HG03342 (cell line): ENCODE data around the gene C11orf24.
"Not testable (repeated sequence)": the region's sequence is repeated elsewhere in the genome, so short reads cannot be mapped to it uniquely, and the experiment has no call there.

ENCODE experiments used
- ATAC-seq: cut with Tn5 transposase; IDR thresholded peaks from one replicate; pipeline ENCODE4 v1.9.1; 2021; ENCODE audit warnings: mild to moderate bottlenecking, moderate library complexity; ENCODE audit not compliant: unreplicated experiment

The C11orf24 gene

DNA sequence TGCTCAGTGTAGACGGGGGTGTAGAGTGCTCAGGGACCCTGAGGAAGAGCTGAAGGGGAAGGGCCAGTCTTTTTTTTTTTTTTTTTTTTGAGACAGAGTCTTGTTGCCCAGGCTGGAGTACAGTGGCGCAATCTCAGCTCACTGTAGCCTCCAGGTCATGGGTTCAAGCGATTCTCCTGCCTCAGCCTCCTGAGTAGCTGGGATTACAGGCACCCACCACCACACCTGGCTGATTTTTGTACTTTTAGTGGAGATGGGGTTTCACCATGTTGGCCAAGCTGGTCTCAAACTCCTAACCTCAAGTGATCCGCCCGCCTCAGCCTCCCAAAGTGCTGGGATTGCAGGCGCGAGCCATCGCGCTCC is 27.7 kb upstream of the C11orf24 start:
- ATAC-seq = not testable (repeated sequence)

DNA sequence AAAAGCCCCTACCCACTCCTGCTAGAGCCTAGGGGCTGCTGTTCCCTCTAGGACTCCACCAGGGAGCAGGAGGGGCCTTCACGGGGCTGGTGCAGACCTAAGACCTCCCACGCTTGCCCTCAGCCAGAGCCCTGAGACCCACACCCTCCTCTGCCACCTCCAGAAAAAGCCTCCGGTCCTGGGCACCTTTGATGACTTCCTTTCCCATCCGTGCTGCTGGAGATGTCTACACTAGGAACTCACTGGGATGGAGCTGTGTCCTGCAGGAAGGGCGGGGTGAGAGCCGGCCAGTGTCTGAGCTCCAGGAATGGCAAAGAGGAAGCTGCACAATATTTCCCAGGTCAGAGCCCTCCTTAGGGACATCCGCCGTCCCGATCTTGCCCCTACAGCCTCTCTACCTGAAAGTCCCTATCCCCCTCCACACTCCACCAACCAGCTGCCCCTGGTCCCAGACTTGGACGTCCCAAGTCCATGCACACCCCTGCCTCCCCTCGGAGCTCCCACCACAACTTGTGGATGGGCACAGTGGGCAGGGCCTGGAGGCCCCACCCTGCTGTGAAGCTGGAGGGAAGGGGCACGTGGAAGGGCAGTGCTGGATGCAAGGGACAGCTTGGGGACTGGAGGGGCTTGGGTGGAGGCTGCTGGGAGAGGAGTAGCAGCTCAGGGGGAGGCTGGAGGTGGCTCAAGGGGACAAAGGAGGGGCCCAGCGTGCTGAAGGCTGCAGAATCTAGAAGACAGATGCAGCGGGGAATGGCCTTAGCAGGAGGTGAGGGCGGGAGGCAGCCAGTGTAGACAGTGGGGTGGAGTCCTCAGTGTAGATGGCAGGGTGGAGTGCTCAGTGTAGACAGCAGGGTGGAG is 27.1 kb upstream of the C11orf24 start:
- no peak for ATAC-seq

GRCh38 chr11:68297812-68298658 is 26.3 kb upstream of the C11orf24 start:
- ATAC-seq = no peak

DNA sequence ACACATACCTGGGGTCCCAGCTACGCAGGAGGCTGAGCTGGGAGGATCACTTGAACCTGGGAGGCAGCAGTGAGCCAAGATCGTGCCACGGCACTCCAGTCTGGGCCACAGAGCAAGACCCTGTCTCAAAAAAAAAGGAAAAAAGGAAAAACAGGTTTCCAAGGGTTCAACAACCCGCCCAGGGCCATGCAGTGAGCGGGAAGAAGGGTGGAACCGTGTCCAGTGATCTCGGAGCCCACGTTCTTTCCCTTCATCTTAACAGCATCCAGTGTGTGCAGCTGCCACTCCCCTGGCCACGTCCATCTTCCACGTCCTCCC is 25.7 kb upstream of the C11orf24 start:
- no peak for ATAC-seq

DNA sequence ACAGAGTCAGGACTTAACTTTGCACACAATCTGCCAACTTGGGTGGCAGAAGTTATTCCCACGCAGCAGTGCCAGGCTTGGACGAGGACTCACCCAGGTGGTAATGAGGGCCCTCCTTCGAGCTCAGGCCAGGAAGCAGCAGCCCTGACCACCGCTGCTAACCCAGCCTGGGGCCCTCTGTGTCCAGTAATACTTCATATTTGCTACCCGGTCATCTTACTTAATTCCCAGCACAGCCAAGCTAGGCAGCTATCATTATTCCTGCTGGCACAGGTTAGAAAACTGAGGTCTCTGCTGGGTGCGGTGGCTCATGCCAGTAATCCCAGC is 25.2 kb upstream of the C11orf24 start:
- no peak for ATAC-seq

DNA sequence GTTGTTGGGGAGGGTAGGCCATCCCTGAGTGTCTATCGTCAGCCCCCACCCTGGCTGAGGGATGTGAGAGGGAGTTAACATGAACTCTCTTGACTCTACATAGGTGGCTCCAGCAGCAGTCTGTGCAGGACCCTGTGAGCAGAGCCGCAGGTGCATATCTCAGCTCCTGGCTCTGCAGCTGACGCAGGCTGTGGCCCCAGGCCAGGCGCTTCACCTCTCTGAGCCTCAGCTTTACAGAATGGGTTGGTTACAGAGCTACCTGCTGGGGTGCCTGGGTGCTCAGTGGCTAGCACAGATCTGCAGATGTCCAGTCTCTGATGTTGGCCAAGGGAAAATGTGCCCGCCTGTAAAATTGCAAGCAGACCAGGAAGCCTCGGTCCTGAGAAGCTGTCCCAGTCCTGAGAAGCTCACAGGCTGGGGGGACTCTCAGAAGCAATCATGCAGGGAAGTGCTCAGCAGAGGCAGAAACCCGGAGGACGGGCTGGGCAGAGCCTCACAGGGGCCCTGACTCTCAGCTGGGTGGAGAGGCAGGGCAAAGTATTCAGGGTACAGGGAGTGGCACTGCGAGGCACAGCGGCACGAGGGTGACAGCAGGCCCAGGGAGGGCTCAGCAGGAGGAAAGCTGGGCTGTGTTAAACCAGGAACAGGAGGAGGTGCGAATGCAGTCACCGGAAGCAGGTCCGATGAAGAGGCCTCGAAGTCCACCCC is 24.7 kb upstream of the C11orf24 start:
- ATAC-seq = no peak

DNA sequence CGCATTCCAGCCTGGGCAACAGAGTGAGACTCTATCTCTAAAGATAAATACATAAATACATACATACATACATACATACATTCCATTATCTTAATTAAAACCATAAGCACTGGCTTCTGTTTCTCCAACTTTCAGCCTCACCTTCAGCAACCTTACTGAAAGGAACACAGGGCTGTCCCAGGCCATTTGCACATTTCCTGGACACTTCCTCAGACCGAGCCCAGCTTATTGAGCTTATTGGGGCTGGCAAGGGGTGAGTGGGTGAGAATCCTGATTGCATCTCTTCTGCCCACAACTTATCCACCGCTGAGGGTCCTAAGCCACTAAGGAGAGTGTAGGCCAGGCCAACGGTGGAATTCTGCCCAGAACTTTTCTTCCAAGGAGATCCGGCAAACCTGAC is 24.2 kb upstream of the C11orf24 start:
- no peak for ATAC-seq

GRCh38 chr11:68295271-68295670 is 23.5 kb upstream of the C11orf24 start:
- ATAC-seq = no peak

DNA sequence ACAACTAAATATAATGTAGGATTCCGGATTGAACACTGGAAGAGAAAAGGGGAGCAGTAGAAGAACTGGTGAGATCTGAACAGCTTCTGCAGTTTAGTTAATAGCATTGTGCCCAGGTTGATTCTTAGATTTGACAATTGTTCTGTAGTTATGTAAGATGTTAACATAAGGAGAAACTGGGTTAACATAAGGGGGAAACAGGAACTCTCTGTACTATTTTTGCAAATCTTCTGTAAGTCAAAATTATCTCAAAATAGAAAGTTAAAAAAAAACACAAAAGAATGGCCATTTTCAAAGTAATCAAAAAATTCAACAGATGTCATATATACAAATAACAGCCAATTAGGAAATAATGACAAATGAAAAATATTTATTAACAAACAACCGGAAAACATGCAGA is 21.9 kb upstream of the C11orf24 start:
- no peak for ATAC-seq

DNA sequence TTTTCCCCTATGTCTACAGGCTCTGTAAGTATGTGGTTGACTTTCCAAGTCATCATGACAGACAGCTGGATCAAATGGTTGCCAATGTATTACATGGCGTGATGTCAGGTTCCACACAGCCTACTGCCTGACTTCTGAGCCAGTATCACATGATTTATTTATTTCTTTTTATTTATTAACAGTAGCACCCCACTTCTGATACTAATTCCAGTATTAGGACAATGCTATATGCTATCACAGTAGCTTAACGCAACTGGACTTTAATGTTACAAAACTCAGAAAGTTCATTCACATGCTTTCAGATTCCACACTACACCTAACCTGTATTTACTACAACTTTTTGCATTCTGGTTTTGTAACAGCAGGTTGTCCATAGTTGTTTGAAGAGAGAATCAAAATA is 17.7 kb upstream of the C11orf24 start:
- no peak for ATAC-seq

- ATAC-seq = no peak
These were observed 15.6 kb upstream of the C11orf24 start for GRCh38 chr11:68287419-68287818.

DNA sequence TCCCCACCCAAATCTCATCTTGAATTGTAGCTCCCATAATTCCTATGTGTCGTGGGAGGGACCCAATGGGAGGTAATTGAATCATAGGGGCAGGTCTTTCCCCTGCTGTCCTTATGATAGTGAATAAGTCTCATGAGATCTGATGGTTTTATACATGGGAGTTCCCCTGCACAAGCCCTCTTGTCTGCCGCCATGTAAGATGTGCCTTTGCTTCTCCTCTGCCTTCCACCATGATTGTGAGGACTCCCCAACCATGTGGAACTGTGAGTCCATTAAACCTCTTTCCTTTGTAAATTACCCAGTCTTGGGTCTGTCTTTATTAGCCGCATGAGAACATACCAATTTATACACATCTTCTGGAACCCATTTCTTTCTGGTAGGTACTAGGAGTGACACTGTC is 12.8 kb upstream of the C11orf24 start:
- not testable (repeated sequence) for ATAC-seq

DNA sequence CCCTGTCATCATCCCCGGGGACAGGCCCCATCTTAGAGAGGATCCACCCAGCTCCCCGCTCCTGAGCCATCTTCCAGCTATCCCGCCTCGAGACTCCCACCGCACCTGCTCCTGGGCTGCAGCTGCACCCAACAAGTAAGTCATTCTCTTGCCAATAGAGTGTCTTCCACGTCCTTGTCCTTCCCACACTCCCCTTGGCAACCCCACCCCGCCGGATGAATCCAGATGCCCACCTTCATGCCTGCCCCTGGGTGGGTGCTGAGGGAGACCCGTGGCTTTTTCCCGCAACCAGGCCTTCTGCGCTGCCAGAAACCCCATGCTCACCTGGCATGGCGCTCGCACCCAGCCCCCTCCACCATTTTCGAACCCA is 11.1 kb upstream of the C11orf24 start:
- ATAC-seq = no peak

DNA sequence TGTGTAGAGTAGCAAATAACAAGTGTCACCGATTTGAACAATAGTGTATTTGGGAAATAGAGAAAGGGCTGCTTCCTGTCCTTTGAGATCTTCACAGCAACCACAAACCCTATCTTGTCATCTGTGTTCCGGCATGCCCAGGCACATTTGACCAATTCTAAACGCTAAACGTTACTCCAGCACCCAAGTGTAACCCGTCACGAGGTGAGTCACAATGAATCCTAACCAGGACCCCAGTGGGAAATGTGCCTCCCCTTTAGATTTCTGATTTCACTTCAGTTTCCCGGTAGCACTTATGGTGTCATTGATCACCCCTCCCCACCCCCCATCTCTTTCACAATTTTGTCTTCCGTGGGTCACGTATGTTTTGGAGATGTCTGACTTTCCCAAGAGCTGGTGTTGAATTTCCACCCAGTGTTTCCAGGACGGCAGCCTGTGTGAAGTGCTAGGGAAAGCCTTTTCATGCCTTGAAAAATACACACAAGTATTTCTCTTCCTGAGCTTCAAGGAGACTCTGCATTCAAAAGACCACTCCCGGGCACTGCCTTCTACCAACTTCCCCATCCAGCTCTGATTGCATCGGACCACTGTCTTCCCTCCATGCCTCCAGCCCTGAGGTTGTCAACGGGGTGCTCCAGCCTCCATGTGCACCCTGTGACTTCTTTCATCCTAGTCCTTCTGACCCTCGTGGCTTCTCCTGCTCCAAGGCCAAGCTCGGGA is 10.5 kb upstream of the C11orf24 start:
- no peak for ATAC-seq

- no peak for ATAC-seq
These were observed 7.9 kb upstream of the C11orf24 start for GRCh38 chr11:68279676-68280075.

DNA sequence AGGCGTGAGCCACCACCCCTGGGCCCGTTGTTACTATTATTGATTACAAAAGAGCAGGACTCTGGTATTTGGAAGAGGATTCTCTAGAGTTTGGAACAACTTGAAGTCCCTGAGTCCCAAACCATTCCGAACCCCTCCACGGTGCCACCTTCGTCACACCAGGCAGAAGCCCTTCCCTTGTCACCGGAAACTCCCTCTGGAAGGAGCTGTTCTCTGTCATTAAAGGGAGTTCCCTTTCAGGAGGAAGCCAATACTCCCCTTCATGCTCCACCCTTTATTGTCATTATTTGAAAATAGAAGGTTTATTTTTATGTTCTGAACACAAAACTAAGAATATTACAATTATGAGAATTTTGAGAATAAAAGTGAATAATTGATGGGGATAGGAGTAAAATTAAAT is 5.1 kb upstream of the C11orf24 start:
- no peak for ATAC-seq

- no peak for ATAC-seq
These were observed 4.1 kb upstream of the C11orf24 start for GRCh38 chr11:68275721-68276507.

GRCh38 chr11:68274306-68274705 is 2.5 kb upstream of the C11orf24 start:
- ATAC-seq = no peak

DNA sequence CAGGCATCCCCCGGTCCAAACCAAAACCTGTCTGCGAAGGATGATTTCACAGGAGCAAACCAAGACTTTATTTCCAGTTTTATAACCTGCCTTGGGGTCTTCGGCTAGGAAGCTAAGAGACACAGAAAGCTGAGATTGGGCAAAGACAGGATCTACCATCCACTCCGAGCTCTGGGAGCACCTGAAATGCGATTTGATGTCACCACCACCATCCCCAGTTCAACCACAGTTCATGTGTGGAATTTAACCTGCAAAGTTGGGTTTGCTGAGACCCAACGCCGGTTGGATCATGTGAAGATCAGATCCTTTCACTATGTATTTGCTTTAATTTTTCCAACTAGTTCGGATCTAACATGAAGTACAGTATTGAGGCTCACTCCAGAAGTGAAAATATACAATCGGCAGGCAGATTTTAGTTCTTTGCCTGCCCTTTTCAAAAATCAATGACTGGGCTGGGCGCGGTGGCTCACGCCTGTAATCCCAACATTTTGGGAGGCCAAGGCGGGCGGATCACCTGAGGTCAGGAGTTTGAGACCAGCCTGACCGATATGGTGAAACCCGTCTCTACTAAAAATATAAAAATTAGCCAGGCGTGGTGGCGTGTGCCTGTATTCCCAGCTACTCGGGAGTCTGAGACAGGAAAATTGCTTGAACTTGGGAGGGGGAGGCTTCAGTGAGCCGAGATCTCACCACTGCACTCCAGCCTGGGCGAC is 1.4 kb upstream of the C11orf24 start:
- ATAC-seq = no peak
